Spleen (tissue), 11 donors: ENCODE data around the gene MRPS31. TPM values are rescaled to one million over a fixed set of nuclear protein-coding genes. Genes with fewer than 3 reads are reported as not detected.

ENCODE experiments used
- DNase-seq: peaks from one replicate; pipeline ENCODE4 v3.0.0-alpha.2; 2020
- H3K27ac ChIP-seq, 8 donors: fragments of 200-600 bp; sonication (generic) in 7 of 8; 1 replicate in 4 of 8; 2 replicates in 4 of 8; pipeline versions ENCODE4 v1.5.0 to v1.8.0; 2016 to 2021; ENCODE audit warnings: inconsistent platforms in 4 of 8, mild to moderate bottlenecking in 4 of 8, moderate library complexity in 1 of 8
- H3K27me3 ChIP-seq, 7 donors: fragments of 200-600 bp; sonication (generic) in 6 of 7; replicated peaks in 1 of 7; 1 replicate in 4 of 7; 2 replicates in 3 of 7; pipeline versions ENCODE4 v1.5.0 to v1.8.0; 2016 to 2021; ENCODE audit warnings: inconsistent platforms in 3 of 7, mild to moderate bottlenecking in 1 of 7
- H3K36me3 ChIP-seq, 6 donors: fragments of 200-600 bp; sonication (generic) in 5 of 6; 1 replicate in 4 of 6; 2 replicates in 2 of 6; pipeline versions ENCODE4 v1.5.0 to v1.8.0; 2016 to 2021; ENCODE audit warnings: inconsistent platforms in 2 of 6
- H3K4me1 ChIP-seq, 6 donors: fragments of 200-600 bp; sonication (generic) in 5 of 6; 1 replicate in 3 of 6; 2 replicates in 3 of 6; pipeline versions ENCODE4 v1.5.0 to v1.8.0; 2016 to 2021; ENCODE audit warnings: inconsistent platforms in 3 of 6
- H3K4me3 ChIP-seq, 8 donors: fragments of 200-600 bp; sonication (generic) in 7 of 8; 1 replicate in 4 of 8; 2 replicates in 4 of 8; pipeline versions ENCODE4 v1.5.0 to v1.8.0; 2016 to 2021; ENCODE audit warnings: inconsistent platforms in 4 of 8, mild to moderate bottlenecking in 4 of 8, moderate library complexity in 2 of 8
- H3K9me3 ChIP-seq, 8 donors: fragments of 200-600 bp; sonication (generic) in 7 of 8; 1 replicate in 4 of 8; 2 replicates in 4 of 8; pipeline versions ENCODE4 v1.5.0 to v1.8.0; 2016 to 2021; ENCODE audit warnings: inconsistent platforms in 4 of 8
- POLR2A ChIP-seq, 3 donors: fragments of 450-650 bp; IDR thresholded peaks; one replicate each; pipeline ENCODE4 v1.5.1; 2017; ENCODE audit warnings: antibody characterized with exemption in 3 of 3, mild to moderate bottlenecking in 1 of 3
- POLR2AphosphoS5 ChIP-seq, 3 donors: sonication (generic); formaldehyde crosslinking; IDR thresholded peaks; one replicate each; pipeline ENCODE4 v1.5.1; 2017; ENCODE audit warnings: antibody characterized with exemption in 3 of 3
- WGBS, 5 donors: extraction: QIAGEN DNeasy Blood & Tissue Kit in 3 of 5; methylation state at CpG; one replicate each; pipeline versions ENCODE4 v1.1.5 to v1.1.7; 2013 to 2018; 5-methylcytosine and 5-hydroxymethylcytosine counted together
- intact Hi-C: fragments of 100-400 bp; cut with DNase I; formaldehyde crosslinking; loops from one replicate; pipeline ENCODE4 v1.15.0; 2023; ENCODE audit warnings: low total_unique reads
- polyA plus RNA-seq, 3 donors: library from polyadenylated mRNA; stranded (reverse); fragments of 200-250 nt; gene quantifications; one replicate each; pipeline ENCODE4 v1.2.1, GENCODE V29; 2013
- total RNA-seq, 7 donors: library from RNA; depleted of rRNA in 3 of 7; stranded (reverse); fragments of >200 nt in 3 of 7; fragmentation: NEBNext Ultra II Directional in 4 of 7; extraction: Animal tissue kit (Norgen Biotek cat#: 25700) in 4 of 7; gene quantifications; one replicate each; pipeline versions ENCODE4 v1.1.0 to v1.2.1, GENCODE V29; 2016 to 2021
- TF ChIP-seq, protein P1 (sequence below), 11 experiments: fragments of 200-600 bp in 7 of 11; fragments of 450-650 bp in 4 of 11; sonication (generic) in 4 of 11; IDR thresholded peaks in 8 of 11; conservative IDR thresholded peaks in 3 of 11; 1 replicate in 7 of 11; 2 replicates in 4 of 11; pipeline versions ENCODE4 v1.4.0 to v1.8.0; 2016 to 2021; ENCODE audit warnings: antibody characterized with exemption in 11 of 11, inconsistent platforms in 4 of 11, mild to moderate bottlenecking in 1 of 11
- donor health status: healthy with polysubstance abuse.
- donor health status: DM: no; HTN: no; CAD: no; lungs with moderate emphysema.
- donor health status: DM: no; HTN: no; CAD: no.
- donor health status: Bipolar disorder and iron deficiency.
- donor health status: healthy.
- donor health status: DM: no; HTN: no; CAD: no.
- donor health status: DM: yes; HTN: yes; CAD: no.

Gene MRPS31
- total and polyA plus RNA-seq, 10 donors, result 16.8 to 33.2 (median 28.1) TPM

DNA sequence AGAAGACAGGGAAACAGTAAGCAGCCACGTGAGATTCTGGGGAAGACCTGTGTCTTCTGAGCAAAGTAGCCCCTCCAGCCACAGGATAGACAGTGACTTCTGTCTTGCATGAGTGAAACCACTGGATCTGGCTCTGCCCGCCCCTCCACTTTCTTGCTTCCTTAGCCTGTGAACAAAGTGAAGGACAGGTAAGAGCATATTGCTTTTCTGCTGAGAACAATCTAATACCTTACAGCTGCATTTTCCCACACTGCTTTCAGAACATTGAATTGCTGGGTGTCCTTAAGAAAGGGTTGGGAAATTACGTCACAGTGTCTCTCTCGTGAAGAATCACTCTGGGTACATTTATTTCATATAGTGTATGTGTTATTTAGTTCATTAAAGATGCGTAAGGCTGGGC is 29.6 kb upstream of the MRPS31 start:
- Histone ChIP-seq H3K27ac (no peak overlapping the region), H3K4me3 (no peak overlapping the region), H3K4me1 (no peaks in the 10 kb centered on the region), H3K27me3 (no peaks in the 10 kb centered on the region), H3K36me3 (peaks cover 0 to 79% (median 12%) of the 10 kb centered on the region in 6 donors), H3K9me3 (no peaks in the 10 kb centered on the region)
- WGBS, 5 donors, result 77 to 82% (median 81%) methylated on average over 5 of the region's 5 CpGs
- TF ChIP-seq, protein P1, sequence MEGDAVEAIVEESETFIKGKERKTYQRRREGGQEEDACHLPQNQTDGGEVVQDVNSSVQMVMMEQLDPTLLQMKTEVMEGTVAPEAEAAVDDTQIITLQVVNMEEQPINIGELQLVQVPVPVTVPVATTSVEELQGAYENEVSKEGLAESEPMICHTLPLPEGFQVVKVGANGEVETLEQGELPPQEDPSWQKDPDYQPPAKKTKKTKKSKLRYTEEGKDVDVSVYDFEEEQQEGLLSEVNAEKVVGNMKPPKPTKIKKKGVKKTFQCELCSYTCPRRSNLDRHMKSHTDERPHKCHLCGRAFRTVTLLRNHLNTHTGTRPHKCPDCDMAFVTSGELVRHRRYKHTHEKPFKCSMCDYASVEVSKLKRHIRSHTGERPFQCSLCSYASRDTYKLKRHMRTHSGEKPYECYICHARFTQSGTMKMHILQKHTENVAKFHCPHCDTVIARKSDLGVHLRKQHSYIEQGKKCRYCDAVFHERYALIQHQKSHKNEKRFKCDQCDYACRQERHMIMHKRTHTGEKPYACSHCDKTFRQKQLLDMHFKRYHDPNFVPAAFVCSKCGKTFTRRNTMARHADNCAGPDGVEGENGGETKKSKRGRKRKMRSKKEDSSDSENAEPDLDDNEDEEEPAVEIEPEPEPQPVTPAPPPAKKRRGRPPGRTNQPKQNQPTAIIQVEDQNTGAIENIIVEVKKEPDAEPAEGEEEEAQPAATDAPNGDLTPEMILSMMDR (IDR thresholded peaks at IDR 0.05 in 8 of 11, conservative IDR thresholded peaks at IDR 0.05 in 3 of 11), result no peak
- TF ChIP-seq POLR2AphosphoS5 (IDR thresholded peaks at IDR 0.05) (no peak), POLR2A (IDR thresholded peaks at IDR 0.05) (no peak)
- intact Hi-C loops, result no loop called here
- no peak for DNase-seq

DNA sequence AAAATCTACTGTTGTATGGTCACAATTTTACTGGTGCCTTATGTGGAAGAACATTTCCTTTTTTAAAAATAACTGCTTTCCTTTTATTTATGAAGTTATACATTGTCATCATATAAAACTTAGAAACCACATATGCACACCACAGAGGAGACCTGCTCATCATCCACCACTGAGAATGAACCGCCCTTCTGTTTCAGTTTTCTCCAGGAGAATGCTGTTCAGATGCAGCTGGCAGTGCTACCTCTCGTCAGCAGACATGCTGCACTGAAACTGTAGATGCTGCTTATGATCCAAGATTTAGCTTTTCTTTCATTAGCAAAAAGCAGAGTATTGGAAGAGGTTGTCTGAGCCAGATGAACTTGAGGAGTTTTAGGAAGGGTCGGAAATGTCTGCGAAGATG is 28.5 kb upstream of the MRPS31 start:
- DNase-seq, result no peak
- no peaks in the 10 kb centered on the region for H3K27me3 ChIP-seq
- 93 to 97% (median 95%) methylated on average over 4 of the region's 4 CpGs for whole genome bisulfite sequencing, 5 donors

DNA sequence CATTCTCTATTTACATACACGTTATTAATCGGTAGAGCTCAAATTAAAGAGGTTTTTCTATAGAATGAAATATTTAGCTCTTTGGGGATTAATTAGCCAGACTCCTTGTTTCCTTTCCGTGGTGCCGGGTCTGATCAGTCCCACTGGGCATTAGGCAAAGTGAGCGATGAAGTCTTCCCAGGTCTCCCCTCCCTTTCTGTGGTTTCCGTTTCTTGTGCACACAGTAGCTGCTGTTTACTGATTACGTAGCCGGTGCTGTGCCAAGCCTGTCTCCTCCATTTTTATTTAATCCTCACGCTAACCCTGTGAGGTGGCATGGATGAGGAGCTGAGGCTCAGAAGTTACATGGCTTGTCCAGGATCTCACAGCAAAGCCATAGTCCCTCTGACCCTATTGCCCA is 27.4 kb upstream of the MRPS31 start:
- H3K4me3 ChIP-seq, result no peak overlapping the region
- no peaks in the 10 kb centered on the region for H3K27me3 ChIP-seq
- TF ChIP-seq POLR2A (IDR thresholded peaks at IDR 0.05) (no peak), POLR2AphosphoS5 (IDR thresholded peaks at IDR 0.05) (no peak)
- TF ChIP-seq, protein P1 (IDR thresholded peaks at IDR 0.05 in 8 of 11, conservative IDR thresholded peaks at IDR 0.05 in 3 of 11), result no peak
- H3K4me1 ChIP-seq, result no peaks in the 10 kb centered on the region
- peak overlapping the region in 1 of 8 donors; percentile 2 for H3K27ac ChIP-seq
- DNase-seq, result no peak
- peaks cover 0 to 82% (median 8%) of the 10 kb centered on the region in 6 donors for H3K36me3 ChIP-seq
- WGBS, 5 donors, result 76 to 84% (median 79%) methylated on average over 9 of the region's 9 CpGs
- H3K9me3 ChIP-seq, result no peaks in the 10 kb centered on the region
- intact Hi-C loops, result loop anchor here (10.0 kb wide), 2 partner anchors 116 to 256 kb away; no protein-coding TSS in a partner anchor

More for the DNA sequence above, 28.5 kb upstream of the MRPS31 start:
- no peaks in the 10 kb centered on the region for H3K4me1 ChIP-seq
- intact Hi-C loops, result loop anchor here (10.0 kb wide), 2 partner anchors 115 to 255 kb away; no protein-coding TSS in a partner anchor
- H3K27ac ChIP-seq, result no peak overlapping the region
- H3K9me3 ChIP-seq, result no peaks in the 10 kb centered on the region
- TF ChIP-seq, protein P1 (IDR thresholded peaks at IDR 0.05 in 8 of 11, conservative IDR thresholded peaks at IDR 0.05 in 3 of 11), result no peak
- TF ChIP-seq POLR2A (IDR thresholded peaks at IDR 0.05) (no peak), POLR2AphosphoS5 (IDR thresholded peaks at IDR 0.05) (no peak)
- no peak overlapping the region for H3K4me3 ChIP-seq
- peaks cover 0 to 78% (median 8%) of the 10 kb centered on the region in 6 donors for H3K36me3 ChIP-seq

DNA sequence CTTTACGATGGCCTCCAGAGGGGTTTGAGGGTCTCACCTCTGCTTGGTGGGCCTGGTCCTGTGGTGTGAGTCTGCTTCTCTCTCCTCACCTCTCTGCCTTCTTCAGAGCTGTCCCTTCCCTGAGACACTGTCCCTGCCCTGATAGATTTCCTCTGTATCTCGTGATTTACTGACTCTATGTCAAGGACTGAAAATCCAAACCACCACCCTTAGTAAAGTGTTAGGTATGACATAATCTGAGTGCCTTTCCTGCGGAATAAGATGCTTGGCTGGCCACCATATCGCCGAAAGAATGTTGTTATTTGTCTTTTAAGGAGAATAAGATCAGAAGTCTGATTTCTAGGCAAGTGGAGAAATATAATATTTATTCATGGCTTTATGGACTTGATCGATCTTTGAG is 25.7 kb upstream of the MRPS31 start:
- no peaks in the 10 kb centered on the region for H3K9me3 ChIP-seq
- 86 to 96% (median 90%) methylated on average over 6 of the region's 6 CpGs for WGBS, 5 donors
- peaks cover 0 to 70% (median 8%) of the 10 kb centered on the region in 6 donors for H3K36me3 ChIP-seq
- H3K27ac ChIP-seq, result no peak overlapping the region
- intact Hi-C loops, result loop anchor here (10.0 kb wide), 2 partner anchors 118 to 258 kb away; no protein-coding TSS in a partner anchor
- H3K27me3 ChIP-seq, result no peaks in the 10 kb centered on the region
- no peak overlapping the region for H3K4me3 ChIP-seq
- H3K4me1 ChIP-seq, result no peaks in the 10 kb centered on the region
- DNase-seq, result no peak
- TF ChIP-seq POLR2AphosphoS5 (IDR thresholded peaks at IDR 0.05), result no peak
- TF ChIP-seq, protein P1 (IDR thresholded peaks at IDR 0.05 in 8 of 11, conservative IDR thresholded peaks at IDR 0.05 in 3 of 11), result no peak
- no peak for TF ChIP-seq POLR2A (IDR thresholded peaks at IDR 0.05)
